Ramos (cell line): Measurements from ENCODE around the gene WTAP.

Source experiments
- in situ Hi-C: fragments of 300-500 bp; cut with MboI; formaldehyde crosslinking; loops from one replicate; pipeline ENCODE4 v1.14.3; 2022; ENCODE audit warnings: low sequenced_read_pairs; ENCODE audit not compliant: unreplicated experiment

Gene WTAP

DNA sequence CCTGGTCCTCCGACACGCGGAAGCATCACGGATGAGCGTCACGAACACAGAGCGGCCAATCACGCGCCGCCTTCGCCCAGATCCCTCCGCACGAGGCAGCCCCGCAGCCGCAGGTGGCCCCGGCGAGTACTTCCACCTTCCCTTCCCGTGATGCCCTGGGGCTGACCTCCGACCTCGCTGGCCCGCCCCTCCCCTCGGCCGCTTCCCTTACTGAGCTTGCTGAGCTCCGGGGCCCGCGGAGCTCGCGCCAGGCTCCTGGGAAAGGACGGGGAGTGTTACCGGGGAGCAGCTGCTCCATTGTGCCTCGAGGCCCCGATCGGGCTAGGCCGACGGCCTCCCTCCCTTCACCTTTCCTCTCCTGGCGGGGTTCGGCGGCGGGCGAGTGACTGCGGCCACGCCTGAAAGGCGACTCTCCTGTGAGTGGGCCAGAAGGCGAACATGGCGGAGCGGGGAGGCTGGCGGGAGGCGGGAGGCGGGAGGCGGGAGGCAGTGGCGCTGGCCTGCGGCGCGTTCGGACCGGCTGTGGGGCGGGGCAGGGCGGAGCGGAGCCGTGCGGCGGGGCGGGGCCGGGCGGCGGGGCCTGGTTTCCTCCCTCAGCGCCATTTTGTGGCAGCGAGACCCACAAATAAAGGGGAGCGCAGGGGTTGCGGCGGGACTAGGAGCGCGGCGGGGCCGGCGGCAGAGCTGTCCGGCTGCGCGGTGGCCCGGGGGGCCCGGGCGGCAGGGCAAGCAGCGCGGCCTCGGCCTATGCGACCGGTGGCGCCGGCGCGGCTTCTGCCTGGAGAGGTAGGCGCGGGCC, at the start of gene WTAP:
Gene WTAP (plus strand): TSS at position 589 of the 799 bp plus-strand sequence. CDS start 8,760 bp downstream, outside the sequence.
- in situ Hi-C loops = no loop called here

DNA sequence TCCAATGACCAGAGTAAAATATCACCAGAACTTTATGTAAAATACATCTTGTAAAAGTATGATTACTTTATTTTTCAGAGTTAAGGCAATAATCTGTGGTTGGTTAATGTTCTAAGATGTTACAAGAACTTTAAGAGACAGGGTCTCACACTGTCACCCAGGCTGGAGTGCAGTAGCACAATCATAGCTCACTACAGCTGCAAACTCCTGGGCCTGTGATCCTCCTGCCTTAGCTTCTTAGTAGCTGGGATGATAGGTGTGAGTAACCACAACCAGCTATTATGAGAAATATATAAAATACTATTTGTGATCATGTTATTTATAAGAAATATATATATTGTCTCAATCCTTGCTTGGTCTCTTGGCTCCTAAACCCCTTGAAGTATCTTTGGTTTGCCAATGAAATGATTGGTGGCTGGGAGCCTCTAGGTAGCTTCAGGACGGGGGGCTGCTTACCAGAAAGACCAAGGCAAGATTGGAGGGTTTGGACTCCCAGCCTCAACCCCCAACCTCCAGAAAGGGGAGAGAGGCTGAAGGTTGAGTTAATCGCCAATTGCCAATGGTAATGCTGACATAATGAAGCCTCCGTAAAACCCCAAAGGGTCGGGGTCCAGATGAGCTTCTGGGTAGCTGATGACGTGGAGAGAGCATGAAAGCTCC, 49.7 kb upstream of the WTAP start:
- in situ Hi-C loops = loop anchor here (25.0 kb wide), 1 partner anchor 760 kb away; no protein-coding TSS in a partner anchor

DNA sequence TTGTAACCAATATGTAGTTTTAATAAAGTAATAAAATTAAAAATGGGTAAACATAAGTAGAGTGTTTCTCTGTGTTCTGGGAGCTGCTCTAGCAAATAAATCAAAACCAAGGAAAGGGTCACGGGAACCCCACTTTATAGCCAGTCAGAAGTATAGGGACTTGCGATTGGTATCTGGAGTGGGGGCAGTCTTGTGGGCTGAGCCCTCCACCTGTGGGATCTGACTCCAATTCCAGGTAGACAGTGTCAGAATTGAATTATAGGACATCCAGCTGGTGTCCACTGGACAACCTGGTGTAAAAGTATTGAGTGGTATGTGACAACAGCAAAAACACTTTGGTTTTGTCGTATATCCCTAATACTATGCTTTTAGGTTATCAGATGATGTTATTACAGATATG, 48.7 kb upstream of the WTAP start:
- in situ Hi-C loops = loop anchor here (25.0 kb wide), 1 partner anchor 759 kb away; no protein-coding TSS in a partner anchor

DNA sequence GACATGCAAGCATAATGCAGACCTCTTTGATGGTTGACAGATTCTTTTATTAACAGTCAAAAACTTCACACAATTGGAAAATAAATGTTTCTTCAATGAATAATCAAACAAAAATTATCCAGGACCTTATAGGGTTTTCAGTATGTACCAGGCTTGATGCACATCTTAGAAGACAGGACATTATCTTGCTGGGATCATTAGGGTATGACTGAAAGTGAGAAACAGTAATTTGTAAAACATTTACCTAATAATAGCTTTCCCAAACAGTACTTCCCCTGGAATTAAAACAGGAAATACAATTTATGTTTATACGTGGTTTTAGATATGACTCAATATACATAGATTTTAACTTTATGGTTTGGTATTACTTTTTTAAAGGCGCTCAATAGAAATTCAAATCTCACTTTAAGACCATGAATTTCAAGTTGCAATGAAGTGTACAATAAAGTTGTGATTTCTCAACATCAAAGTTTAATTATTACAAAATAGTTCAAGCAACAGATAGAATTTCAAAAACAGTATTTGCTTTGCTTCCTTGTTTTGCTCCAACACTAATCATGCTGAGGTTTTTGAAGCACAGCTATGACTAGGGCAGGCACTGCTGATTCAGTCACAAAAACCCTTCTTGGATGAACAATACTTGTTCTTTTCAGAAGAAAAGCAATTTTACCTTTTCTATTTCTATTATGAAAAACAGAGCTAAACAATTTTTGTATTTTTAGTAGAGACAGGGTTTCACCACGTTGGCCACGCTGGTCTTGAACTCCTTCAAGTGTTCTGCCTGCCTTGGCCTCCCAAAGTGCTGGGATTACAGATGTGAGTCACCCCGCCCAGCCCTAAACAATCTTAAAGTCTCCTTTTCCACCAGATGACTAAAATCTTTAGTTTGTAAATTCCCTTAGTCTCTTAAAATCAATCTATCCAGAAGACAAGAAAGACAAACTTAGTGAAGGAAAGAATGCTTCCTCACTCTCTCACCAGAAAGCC, 47.9 kb upstream of the WTAP start:
- in situ Hi-C loops = loop anchor here (25.0 kb wide), 1 partner anchor 758 kb away; no protein-coding TSS in a partner anchor

DNA sequence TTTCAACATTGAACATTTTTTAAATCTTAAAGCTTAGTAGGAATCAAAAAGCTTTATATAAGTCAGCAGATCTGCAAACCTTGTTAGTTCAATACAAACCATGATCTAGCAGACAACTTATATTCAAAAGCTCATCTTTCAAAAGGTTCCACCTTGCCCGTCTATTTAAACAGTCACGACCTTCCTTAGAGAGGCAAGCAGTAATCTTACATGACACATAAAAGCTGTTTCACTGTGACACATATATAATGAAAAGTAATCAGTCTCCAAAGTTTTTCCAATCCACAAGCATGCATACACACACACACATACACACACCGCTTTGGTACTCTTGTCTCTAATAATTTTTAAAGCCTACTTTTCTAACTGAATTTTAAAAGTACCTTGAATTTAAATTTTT, 47.2 kb upstream of the WTAP start:
- in situ Hi-C loops = loop anchor here (25.0 kb wide), 1 partner anchor 757 kb away; no protein-coding TSS in a partner anchor

DNA sequence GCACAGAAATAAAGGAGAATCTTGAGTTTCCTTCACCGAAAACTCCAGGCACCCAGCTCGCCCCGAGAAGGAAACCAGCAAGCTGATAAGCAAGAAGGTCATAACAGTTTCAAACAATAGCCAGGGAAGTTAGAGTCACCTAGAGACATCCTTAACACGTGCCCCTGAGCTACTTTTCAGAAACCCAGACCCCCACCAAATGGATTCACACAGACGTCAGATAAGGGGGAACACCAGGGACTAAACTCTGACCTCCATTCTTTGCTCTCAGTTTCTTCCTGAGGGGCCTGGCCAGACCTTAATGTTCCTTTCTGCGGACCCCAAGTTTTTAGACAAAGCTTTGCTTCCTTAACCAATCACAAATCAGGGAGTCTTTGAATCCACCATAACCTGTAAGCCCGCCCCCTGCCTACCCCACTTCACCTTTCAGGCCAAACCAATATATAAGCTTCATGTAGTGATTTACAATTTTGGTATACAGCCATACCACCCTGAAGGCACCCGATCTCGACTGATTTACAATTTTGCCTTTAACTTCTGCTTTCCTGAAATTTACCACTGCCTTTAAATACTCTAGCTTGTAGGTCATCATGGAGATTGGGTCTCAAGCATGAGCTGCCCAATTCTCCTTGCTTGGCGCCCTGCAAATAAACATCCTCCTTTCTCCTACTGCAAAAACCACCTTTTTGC, 46.0 kb upstream of the WTAP start:
- in situ Hi-C loops = loop anchor here (25.0 kb wide), 1 partner anchor 756 kb away; no protein-coding TSS in a partner anchor

DNA sequence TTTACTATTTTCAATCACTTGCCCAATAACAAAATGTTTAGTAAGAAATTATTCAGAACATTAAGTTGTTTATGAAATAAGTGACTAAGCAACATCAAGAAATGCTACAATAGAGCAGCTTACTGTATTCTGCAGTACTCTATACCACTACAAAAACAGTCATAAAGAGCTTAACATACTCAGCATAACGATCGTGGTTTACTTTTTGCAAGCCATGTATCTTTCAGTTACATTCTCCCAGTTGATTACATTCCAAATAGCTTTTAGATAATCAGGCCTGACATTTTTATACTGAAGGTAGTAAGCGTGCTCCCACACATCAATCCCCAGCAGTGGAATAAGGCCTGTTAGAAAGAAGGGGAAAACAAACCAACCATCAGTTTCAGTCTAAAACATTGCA, 45.0 kb upstream of the WTAP start:
- in situ Hi-C loops = loop anchor here (25.0 kb wide), 1 partner anchor 755 kb away; no protein-coding TSS in a partner anchor

DNA sequence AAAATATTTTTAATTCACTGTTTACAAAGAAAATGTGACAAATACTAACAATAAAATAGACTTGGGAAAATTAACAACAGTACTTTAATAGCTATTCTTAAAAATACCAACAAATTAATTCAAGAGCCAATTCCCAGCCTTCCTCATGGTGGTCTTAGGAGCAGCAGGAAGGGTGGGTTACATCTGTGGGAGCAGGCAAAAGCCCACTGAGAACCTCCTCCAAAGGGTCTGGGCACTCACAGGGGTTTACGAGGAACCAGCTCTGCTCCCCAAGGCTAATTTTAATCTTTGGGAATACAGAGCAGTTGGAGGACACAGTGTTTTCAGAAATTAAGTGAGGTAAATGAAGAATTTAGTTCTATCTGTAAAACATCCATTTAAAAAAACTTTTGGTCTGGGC, 44.5 kb upstream of the WTAP start:
- in situ Hi-C loops = loop anchor here (25.0 kb wide), 1 partner anchor 754 kb away; no protein-coding TSS in a partner anchor

DNA sequence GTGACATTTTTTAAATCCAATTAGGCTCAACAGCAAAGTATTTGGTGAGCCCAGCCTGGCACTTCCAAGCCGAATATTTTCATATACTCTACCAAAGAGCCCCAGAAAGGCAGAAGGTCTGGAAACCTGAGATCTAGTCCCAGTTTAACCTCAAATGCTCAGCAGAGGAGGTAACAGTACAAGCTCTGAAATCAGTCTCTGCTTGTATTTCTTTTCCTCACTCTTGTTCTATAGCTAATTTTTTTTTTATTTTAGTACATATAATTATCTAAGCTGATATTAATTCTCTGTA, 43.3 kb upstream of the WTAP start:
- in situ Hi-C loops = loop anchor here (25.0 kb wide), 1 partner anchor 753 kb away; no protein-coding TSS in a partner anchor

DNA sequence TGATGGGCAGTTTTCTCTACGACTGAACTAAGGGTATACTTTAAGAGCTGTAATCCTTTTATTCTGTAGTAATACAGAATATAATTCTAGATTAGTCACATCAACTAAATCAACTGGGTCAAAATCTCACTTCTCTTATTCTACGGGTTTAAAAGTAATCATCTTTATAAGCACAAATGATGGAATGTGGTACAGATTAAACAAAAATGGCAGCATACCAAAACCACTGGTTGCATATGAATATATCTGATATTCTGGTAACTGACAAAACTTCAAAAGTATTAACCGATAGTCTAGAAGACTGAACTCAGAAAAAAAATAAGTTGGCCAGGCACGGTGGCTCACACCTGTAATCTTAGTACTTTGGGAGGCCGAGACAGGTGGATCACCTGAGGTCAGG, 41.3 kb upstream of the WTAP start:
- in situ Hi-C loops = loop anchor here (25.0 kb wide), 1 partner anchor 751 kb away; no protein-coding TSS in a partner anchor

DNA sequence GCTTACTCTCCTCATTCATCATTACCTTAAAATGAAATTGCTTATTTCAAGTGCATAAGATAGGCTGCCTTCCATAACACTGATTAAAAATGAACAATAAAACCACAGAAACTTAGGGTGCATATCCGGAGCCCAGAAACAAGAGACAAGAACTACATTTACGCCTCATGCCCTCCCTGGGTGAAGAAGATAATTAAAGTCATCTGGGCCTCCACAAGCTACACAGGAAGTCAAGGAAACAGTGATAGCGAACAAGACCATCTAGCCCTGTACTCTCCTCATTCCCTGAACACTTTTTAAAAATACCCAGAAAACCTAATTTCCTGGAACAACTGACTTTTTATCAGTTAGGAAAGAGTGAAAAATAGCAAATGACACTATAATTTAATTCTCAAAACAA, 40.6 kb upstream of the WTAP start:
- in situ Hi-C loops = loop anchor here (25.0 kb wide), 1 partner anchor 751 kb away; no protein-coding TSS in a partner anchor

DNA sequence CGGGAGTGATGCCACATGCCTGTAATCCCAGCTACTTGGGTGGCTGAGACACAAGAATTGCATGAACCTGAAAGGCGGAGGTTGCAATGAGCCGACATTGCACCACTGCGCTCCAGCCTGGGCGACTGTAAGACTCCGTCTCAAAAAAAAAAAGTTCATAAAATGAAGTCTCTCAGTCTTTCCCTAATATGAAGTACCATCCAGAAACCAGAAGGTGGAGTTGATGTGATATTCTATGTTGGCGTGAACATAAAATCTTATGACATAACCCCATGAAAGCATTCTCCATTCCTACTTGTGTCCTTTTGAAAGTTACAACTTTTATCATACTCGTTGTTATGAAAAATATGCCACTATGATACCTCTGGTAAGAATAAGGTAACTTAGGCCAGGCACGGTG, 40.0 kb upstream of the WTAP start:
- in situ Hi-C loops = loop anchor here (25.0 kb wide), 1 partner anchor 750 kb away; no protein-coding TSS in a partner anchor

DNA sequence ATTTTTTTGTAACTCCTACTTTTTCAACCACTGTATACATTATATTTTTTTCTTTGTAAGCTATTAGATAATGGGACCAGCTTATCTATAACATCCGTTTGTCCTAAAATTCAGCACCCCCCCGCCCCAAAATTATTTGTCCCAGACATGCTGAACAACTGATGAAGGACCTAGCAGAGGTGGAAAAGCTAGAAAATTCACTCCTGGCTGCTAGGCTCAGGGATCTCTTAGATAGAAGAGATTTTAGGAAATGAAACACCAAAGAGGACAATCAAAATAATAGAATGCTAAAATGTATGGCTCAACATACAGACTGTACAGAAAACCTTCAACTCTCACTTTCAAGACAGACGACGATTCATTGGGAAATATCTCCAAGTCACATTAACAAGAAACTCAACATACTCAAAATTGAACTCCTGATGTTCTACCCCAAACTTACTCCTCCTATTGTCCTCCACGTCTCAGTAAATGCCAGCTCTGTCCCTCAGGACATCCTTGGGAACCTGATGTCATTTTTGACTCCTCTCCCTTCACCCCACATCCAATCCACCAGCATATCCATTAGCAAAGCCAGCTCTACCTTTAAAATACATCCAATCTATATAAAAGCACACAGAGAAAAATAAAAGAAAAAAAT, 38.9 kb upstream of the WTAP start:
- in situ Hi-C loops = loop anchor here (25.0 kb wide), 1 partner anchor 749 kb away; no protein-coding TSS in a partner anchor

DNA sequence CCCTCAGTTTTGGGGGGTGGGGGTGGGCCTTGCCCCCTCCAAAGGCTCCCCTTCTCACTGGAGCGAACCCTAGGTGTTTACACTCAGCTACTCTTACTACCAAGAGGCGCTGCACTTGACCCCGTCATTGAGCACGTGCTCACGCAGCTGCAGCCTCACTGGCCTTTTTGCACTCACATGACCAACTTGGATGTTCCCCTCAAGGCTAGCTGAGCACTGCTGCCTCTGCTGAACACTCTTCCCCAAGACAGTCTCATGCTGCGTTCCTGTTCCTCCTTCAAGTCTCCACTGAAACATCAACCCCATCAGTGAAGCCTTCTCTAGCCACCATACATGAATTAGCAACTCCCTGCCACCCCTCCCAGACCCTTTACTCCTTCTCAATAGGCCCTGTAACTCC, 38.3 kb upstream of the WTAP start:
- in situ Hi-C loops = loop anchor here (25.0 kb wide), 1 partner anchor 748 kb away; no protein-coding TSS in a partner anchor

DNA sequence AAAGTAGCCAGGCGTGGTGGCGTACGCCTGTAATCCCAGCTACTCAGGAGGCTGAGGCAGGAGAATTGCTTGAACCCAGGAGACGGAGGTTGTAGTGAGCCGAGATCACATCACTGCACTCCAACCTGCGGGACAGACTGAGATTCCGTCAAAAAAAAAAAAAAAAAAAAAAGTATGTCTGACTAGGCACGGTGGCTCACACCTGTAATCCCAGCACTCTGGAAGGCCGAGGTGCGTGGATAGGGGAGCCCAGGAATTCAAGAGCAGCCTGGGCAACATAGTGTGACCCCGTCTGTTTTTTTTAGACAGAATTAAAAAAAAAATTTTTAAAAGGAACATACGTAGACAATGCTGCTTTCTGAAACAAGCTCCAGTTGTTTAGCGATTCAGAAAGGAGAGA, 37.2 kb upstream of the WTAP start:
- in situ Hi-C loops = loop anchor here (25.0 kb wide), 1 partner anchor 747 kb away; no protein-coding TSS in a partner anchor

DNA sequence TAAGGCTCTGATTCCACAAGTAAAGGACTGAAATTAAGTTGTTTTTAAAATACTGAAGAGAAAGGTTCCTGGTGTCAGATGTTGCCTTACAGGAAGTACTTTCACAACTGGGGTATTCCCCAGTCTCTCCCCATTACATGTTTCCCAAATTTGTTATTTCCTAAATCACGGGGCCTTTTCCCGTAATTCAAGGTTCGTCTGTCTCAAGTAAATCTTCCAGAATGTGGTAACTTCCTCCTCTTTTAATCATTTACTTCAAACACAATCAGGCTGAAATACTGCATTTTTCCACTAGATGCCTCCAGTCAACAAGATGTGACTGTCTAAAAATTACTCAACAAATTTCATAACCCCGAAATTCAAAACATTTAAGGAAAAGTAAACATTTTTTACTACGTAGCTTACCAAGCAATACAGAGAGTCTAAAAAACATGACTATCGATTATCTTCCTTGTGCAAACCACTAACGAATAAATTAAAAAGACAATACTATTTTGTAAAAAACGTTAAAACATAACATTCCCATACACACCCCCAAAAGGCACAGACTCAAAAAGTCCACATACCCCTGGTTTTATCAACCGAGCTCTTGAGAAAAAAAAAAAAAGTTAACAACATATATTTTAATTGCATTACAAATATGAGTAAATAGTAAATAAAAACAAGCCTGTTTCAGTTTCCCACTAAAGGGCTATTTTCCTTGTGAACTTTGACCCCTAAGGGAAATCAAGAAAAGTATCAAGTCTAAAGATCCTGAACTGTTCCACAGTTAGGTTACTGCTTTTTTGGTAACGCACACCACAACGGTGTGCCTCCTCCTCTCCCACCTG, 36.0 kb upstream of the WTAP start:
- in situ Hi-C loops = loop anchor here (25.0 kb wide), 1 partner anchor 746 kb away; no protein-coding TSS in a partner anchor

DNA sequence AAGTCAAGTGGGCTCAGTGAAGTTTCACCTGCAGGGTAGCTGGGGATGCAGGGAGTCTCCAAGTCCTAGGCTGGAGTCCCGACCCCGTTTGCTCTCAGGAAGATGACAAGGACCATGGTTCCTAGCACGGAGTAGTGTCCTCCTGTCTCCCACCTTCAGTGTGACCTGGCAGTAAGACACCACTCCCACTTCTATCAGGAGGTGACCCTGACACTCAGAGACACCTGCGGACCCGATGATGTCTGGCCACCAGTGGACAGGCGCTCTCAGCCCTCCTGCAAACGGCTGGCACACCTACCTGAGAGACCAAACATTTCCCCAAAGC, 35.4 kb upstream of the WTAP start:
- in situ Hi-C loops = loop anchor here (25.0 kb wide), 1 partner anchor 745 kb away; no protein-coding TSS in a partner anchor
